WERI-Rb-1 (cell line): ENCODE measurements around the gene TMEM186.

Experiments used
- DNase-seq: peaks from one replicate; pipeline ENCODE4 v3.0.0-alpha.2; 2020
- H3K27ac ChIP-seq: fragments of 250-450 bp; sonication (Bioruptor Pico); 2 replicates; pipeline ENCODE4 v1.5.1; 2020; ENCODE audit warnings: mild to moderate bottlenecking, moderate library complexity
- H3K27me3 ChIP-seq: fragments of 250-450 bp; sonication (Bioruptor Pico); 2 replicates; pipeline ENCODE4 v1.5.1; 2021; ENCODE audit warnings: mild to moderate bottlenecking, low read depth, moderate library complexity; ENCODE audit not compliant: insufficient read depth, severe bottlenecking
- H3K36me3 ChIP-seq: fragments of 250-450 bp; sonication (Bioruptor Pico); 2 replicates; pipeline ENCODE4 v1.5.1; 2020; ENCODE audit warnings: mild to moderate bottlenecking, moderate library complexity
- H3K4me3 ChIP-seq: 2 replicates; pipeline ENCODE4 v1.5.1; 2011; ENCODE audit warnings: low read depth, mild to moderate bottlenecking, control low read depth, low read length
- H3K9me3 ChIP-seq: fragments of 250-450 bp; sonication (Bioruptor Pico); 2 replicates; pipeline ENCODE4 v1.5.1; 2021; ENCODE audit warnings: mild to moderate bottlenecking, moderate library complexity; ENCODE audit not compliant: severe bottlenecking
- TF ChIP-seq, protein P1 (sequence below): IDR thresholded peaks from 2 replicates; pipeline ENCODE4 v1.5.1; 2011; ENCODE audit warnings: low read depth, mild to moderate bottlenecking, control low read depth, inconsistent platforms, low read length

The TMEM186 gene

DNA sequence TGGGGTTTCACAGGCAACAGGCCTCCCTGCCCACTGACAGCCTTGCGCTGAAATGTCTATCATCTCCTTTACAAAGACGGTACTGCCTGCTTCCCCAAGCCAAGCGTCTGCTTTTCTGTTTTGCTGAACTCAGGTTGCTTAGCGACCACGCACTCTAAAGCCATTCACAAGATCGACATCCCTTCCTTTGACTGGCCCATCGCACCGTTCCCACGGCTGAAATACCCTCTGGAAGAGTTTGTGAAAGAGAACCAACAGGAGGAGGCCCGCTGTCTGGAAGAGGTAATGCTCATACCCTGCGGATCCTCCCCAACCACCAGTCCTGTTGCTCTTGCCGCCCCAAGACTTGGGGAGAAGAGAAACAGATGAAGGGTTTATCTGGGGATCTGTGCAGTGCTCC lies 28.7 kb downstream of the TMEM186 start:
- no peak for DNase-seq
- no peaks in the 10 kb centered on the region for H3K27me3 ChIP-seq
- no peak overlapping the region for H3K27ac ChIP-seq
- H3K4me3 ChIP-seq: no peak overlapping the region
- no peaks in the 10 kb centered on the region for H3K36me3 ChIP-seq
- no peaks in the 10 kb centered on the region for H3K9me3 ChIP-seq
- TF ChIP-seq, protein P1, sequence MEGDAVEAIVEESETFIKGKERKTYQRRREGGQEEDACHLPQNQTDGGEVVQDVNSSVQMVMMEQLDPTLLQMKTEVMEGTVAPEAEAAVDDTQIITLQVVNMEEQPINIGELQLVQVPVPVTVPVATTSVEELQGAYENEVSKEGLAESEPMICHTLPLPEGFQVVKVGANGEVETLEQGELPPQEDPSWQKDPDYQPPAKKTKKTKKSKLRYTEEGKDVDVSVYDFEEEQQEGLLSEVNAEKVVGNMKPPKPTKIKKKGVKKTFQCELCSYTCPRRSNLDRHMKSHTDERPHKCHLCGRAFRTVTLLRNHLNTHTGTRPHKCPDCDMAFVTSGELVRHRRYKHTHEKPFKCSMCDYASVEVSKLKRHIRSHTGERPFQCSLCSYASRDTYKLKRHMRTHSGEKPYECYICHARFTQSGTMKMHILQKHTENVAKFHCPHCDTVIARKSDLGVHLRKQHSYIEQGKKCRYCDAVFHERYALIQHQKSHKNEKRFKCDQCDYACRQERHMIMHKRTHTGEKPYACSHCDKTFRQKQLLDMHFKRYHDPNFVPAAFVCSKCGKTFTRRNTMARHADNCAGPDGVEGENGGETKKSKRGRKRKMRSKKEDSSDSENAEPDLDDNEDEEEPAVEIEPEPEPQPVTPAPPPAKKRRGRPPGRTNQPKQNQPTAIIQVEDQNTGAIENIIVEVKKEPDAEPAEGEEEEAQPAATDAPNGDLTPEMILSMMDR: no peak

- H3K36me3 ChIP-seq: no peaks in the 10 kb centered on the region
- no peaks in the 10 kb centered on the region for H3K27me3 ChIP-seq
- DNase-seq: no peak
- TF ChIP-seq, protein P1: no peak
- H3K9me3 ChIP-seq: no peaks in the 10 kb centered on the region
- no peak overlapping the region for H3K27ac ChIP-seq
- no peak overlapping the region for H3K4me3 ChIP-seq
Measured at GRCh38 chr16:8768283-8768682, 29.2 kb downstream of the TMEM186 start.

- H3K9me3 ChIP-seq: no peaks in the 10 kb centered on the region
- H3K27me3 ChIP-seq: no peaks in the 10 kb centered on the region
- H3K27ac ChIP-seq: no peak overlapping the region
- H3K36me3 ChIP-seq: no peaks in the 10 kb centered on the region
- no peak for DNase-seq
- H3K4me3 ChIP-seq: no peak overlapping the region
- TF ChIP-seq, protein P1: no peak
Measured at GRCh38 chr16:8767176-8767575, 30.3 kb downstream of the TMEM186 start.

DNA sequence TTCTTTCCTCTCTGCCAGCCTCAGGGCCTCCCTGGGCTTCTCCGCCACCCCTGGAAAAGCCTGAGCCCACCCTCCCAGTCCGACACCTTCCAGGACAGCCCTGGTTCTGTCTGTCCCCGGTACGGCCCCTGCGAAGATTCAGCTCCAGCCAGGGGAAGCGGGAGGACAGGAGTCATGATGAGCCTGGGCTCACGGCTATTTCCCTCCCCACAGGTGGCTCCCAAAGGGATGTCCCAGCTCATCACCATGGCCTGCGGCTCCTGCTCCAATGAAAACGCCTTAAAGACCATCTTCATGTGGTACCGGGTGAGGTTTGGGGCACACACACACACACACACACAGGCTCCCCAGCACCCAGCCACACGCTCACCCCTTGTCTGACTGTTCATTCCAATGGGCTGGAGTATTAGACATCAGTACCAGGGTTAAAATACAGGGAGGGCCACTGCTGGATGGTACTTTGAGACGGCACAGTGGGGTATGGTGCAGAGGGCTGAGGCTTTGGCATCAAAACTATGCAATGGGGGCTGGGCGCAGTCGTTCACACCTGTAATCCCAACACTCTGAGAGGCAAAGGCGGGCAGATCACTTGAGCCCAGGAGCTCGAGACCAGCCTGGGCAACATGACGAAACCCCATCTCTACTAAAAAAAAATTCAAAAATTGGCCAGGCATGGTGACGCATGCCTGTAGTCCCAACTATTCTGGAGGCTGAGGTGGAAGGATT lies 32.8 kb downstream of the TMEM186 start:
- Histone ChIP-seq H3K4me3 (no peak overlapping the region), H3K36me3 (no peaks in the 10 kb centered on the region), H3K27ac (no peak overlapping the region), H3K9me3 (no peaks in the 10 kb centered on the region), H3K27me3 (peaks cover 5% of the 10 kb centered on the region)
- TF ChIP-seq, protein P1: no peak
- DNase-seq: no peak

DNA sequence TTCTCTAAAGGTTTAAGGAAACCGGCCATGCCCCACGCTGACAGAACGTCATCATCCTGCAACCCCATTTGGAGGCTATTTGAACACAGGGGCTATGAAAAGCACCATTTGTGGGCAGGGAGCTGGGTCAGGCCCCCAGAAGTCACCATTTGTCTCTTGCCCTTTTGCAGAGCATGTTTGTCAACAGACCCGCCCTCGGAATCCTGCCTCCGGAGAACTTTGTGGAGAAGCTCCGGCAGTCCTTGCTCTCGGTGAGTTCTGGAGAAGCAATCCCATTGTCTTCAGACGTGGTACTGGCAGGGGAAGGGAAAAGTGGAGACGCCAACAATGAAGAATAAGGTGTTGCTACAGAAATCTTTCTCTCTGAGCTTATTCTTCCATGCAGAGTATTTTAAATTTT lies 33.5 kb downstream of the TMEM186 start:
- Histone ChIP-seq H3K27me3 (peaks cover 5% of the 10 kb centered on the region), H3K4me3 (no peak overlapping the region), H3K36me3 (no peaks in the 10 kb centered on the region), H3K9me3 (no peaks in the 10 kb centered on the region), H3K27ac (no peak overlapping the region)
- TF ChIP-seq, protein P1: no peak
- DNase-seq: no peak

DNA sequence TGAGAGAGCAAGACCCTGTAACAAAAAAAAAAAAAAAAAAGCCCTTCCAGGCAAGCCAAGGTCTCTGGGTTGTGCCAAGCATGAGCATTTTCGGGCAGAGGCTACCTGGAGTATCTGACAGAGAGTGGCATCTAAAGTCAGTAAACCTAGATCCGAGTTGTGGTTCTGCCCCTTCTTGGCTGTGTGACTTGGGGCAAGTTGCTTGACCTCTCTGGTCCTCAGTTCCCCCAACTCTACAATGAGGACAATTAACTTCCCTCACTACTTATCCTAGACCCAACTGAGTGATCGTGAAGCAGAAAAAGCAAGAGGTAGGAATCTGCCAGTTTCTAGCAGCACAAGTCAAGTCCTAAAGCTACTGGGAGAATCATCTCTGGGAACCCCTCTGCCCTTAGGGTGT lies 34.4 kb downstream of the TMEM186 start:
- TF ChIP-seq, protein P1: no peak
- no peak for DNase-seq
- Histone ChIP-seq H3K4me3 (no peak overlapping the region), H3K27ac (no peak overlapping the region), H3K9me3 (no peaks in the 10 kb centered on the region), H3K27me3 (peaks cover 5% of the 10 kb centered on the region), H3K36me3 (no peaks in the 10 kb centered on the region)
